Endothelial cell of umbilical vein (primary cell): Measurements from ENCODE around the gene HSPB8. TPM values are rescaled to one million over a fixed set of nuclear protein-coding genes. Genes with fewer than 3 reads are reported as not detected.

Source experiments
- BruUV-seq: library from RNA; stranded (reverse); fragments of 400-500 nt; replicated peaks from 2 replicates; lab custom pipeline; 2021; lab: Mats Ljungman, UMichigan
- CTCF ChIA-PET: fragments of 300-600, 350-600 bp; sonication (Branson Sonifier 250); formaldehyde crosslinking; loops from one replicate; lab custom pipeline; 2021; ENCODE audit warnings: antibody characterized with exemption, inconsistent platforms; lab: Charles Lee
- POLR2A ChIA-PET: fragments of 300-600, 350-600 bp; sonication (Branson Sonifier 250); formaldehyde crosslinking; loops from one replicate; lab custom pipeline; 2021; ENCODE audit warnings: antibody characterized with exemption, inconsistent platforms; lab: Charles Lee
- DNase-seq: peaks from one replicate; pipeline ENCODE4 v3.0.0-alpha.2; 2011; ENCODE audit warnings: low read depth, low spot score
- FAIRE-seq: peaks from 2 replicates; lab custom pipeline; 2011; peaks lifted over from hg19 to GRCh38; lab: Jason Lieb, UNC
- H2AFZ ChIP-seq: 2 replicates; pipeline ENCODE4 v1.6.0; 2012; ENCODE audit warnings: low read depth, low read length, control low read depth, inconsistent platforms
- H3K27ac ChIP-seq: 2 replicates; pipeline ENCODE4 v1.5.1; 2011; ENCODE audit warnings: low read depth, mild to moderate bottlenecking, control low read depth, low read length, moderate library complexity; ENCODE audit not compliant: insufficient read depth
- H3K27me3 ChIP-seq, 2 experiments: 2 replicates each; pipeline versions ENCODE4 v1.6.0 to v1.6.1; 2011; ENCODE audit warnings: low read length in 2 of 2, mixed read lengths in 1 of 2; ENCODE audit not compliant: control insufficient read depth in 2 of 2, insufficient read depth in 2 of 2
- H3K36me3 ChIP-seq, 2 experiments: 2 replicates in 1 of 2; 3 replicates in 1 of 2; pipeline ENCODE4 v1.5.1; 2011; ENCODE audit warnings: low read length in 2 of 2, mild to moderate bottlenecking in 1 of 2, moderate library complexity in 1 of 2; ENCODE audit not compliant: control insufficient read depth in 2 of 2, insufficient read depth in 2 of 2; ENCODE audit errors: extremely low read depth in 1 of 2
- H3K4me1 ChIP-seq: 3 replicates; pipeline ENCODE4 v1.5.1; 2011; ENCODE audit warnings: mild to moderate bottlenecking, low read length; ENCODE audit not compliant: control insufficient read depth, insufficient read depth; ENCODE audit errors: extremely low read depth
- H3K4me2 ChIP-seq: 2 replicates; pipeline ENCODE4 v1.6.1; 2011; ENCODE audit warnings: low read length, control low read depth, mixed read lengths; ENCODE audit not compliant: insufficient read depth
- H3K4me3 ChIP-seq, 3 experiments: fragments of 200-600 bp in 1 of 3; sonication (generic), shearing (Covaris generic) in 1 of 3; replicated peaks in 1 of 3; 2 replicates each; pipeline ENCODE4 v1.5.1; 2011 to 2016; ENCODE audit warnings: control low read depth in 3 of 3, low read length in 3 of 3, mild to moderate bottlenecking in 2 of 3, inconsistent platforms in 1 of 3, low read depth in 1 of 3, moderate library complexity in 1 of 3; ENCODE audit not compliant: insufficient read depth in 1 of 3
- H3K79me2 ChIP-seq: 2 replicates; pipeline ENCODE4 v1.6.0; 2012; ENCODE audit warnings: low read length, inconsistent platforms; ENCODE audit not compliant: control insufficient read depth, insufficient read depth
- H3K9ac ChIP-seq: replicated peaks from 2 replicates; pipeline ENCODE3; 2011; ENCODE audit warnings: low read length, control low read depth; ENCODE audit not compliant: insufficient read depth; ENCODE audit errors: extremely low read depth
- H3K9me1 ChIP-seq: replicated peaks from 3 replicates; pipeline ENCODE4 v1.6.0; 2011; ENCODE audit warnings: mild to moderate bottlenecking, low read length; ENCODE audit not compliant: control insufficient read depth, insufficient read depth; ENCODE audit errors: extremely low read depth
- H3K9me3 ChIP-seq: replicated peaks from 2 replicates; pipeline ENCODE4 v1.5.1; 2012; ENCODE audit warnings: low read length, inconsistent platforms; ENCODE audit not compliant: control insufficient read depth, insufficient read depth
- H4K20me1 ChIP-seq: replicated peaks from 2 replicates; pipeline ENCODE3; 2011; ENCODE audit warnings: mild to moderate bottlenecking, low read length; ENCODE audit not compliant: control insufficient read depth, insufficient read depth; ENCODE audit errors: extremely low read depth
- EZH2 ChIP-seq: IDR thresholded peaks from 2 replicates; pipeline ENCODE4 v1.6.1; 2012; ENCODE audit warnings: borderline replicate concordance, low read depth, mild to moderate bottlenecking, moderate library complexity, low read length, inconsistent platforms; ENCODE audit not compliant: severe bottlenecking
- FOS ChIP-seq: IDR thresholded peaks from 2 replicates; pipeline ENCODE4 v1.6.1; 2011; ENCODE audit warnings: mild to moderate bottlenecking, low read length, moderate library complexity, borderline replicate concordance; ENCODE audit not compliant: insufficient read depth
- GATA2 ChIP-seq: IDR thresholded peaks from 2 replicates; pipeline ENCODE4 v1.7.0; 2011; ENCODE audit warnings: low read depth, mild to moderate bottlenecking, moderate library complexity, mixed read lengths, low read length; ENCODE audit not compliant: insufficient read length, insufficient read depth
- JUN ChIP-seq: IDR thresholded peaks from 2 replicates; pipeline ENCODE4 v1.6.1; 2011; ENCODE audit warnings: borderline replicate concordance, low read depth; ENCODE audit not compliant: insufficient read length, insufficient read depth
- MYC ChIP-seq: IDR thresholded peaks from one replicate; pipeline ENCODE4 v1.6.1; 2011; ENCODE audit warnings: mild to moderate bottlenecking, low read depth, low read length
- POLR2A ChIP-seq: IDR thresholded peaks from 2 replicates; pipeline ENCODE4 v1.6.1; 2012; ENCODE audit warnings: low read depth, mild to moderate bottlenecking, control low read depth, low read length
- POLR2AphosphoS5 ChIP-seq: IDR thresholded peaks from 2 replicates; pipeline ENCODE4 v1.6.1; 2012; ENCODE audit warnings: low read depth, mild to moderate bottlenecking, control low read depth, low read length, moderate library complexity; ENCODE audit not compliant: insufficient read depth
- dilution Hi-C: fragments of 300-500 bp; cut with MboI; formaldehyde crosslinking; loops from one replicate; pipeline ENCODE4 v1.15.0; 2019; ENCODE audit warnings: low sequenced_read_pairs; ENCODE audit not compliant: extremely low pct_ligation_motif_present
- intact Hi-C: fragments of 100-400 bp; cut with micrococcal nuclease; formaldehyde crosslinking; loops from one replicate; pipeline ENCODE4 v1.10.0; 2022
- polyA plus RNA-seq, 4 experiments: library from polyadenylated mRNA; depleted of rRNA in 3 of 4; stranded (reverse) in 3 of 4; unstranded in 1 of 4; fragments of >200 nt; gene quantifications; 2 replicates each; pipeline versions ENCODE4 v1.2.1 to v1.2.3, GENCODE V29; 2011 to 2012; ENCODE audit warnings: missing spikeins in 1 of 4
- total RNA-seq: library from RNA; stranded (reverse); gene quantifications from 2 replicates; pipeline ENCODE4 v1.2.3, GENCODE V29; 2021
- TF ChIP-seq, protein P1 (sequence below): IDR thresholded peaks from 2 replicates; pipeline ENCODE4 v1.6.1; 2011; ENCODE audit not compliant: insufficient read depth, insufficient read length
- TF ChIP-seq, protein P2 (sequence below), 2 donors: IDR thresholded peaks; 1 replicate in 1 of 2; 2 replicates in 1 of 2; pipeline ENCODE4 v1.5.1; 2011; ENCODE audit warnings: low read length in 2 of 2, mild to moderate bottlenecking in 2 of 2, moderate library complexity in 2 of 2, control low read depth in 1 of 2, inconsistent platforms in 1 of 2, low read depth in 1 of 2; ENCODE audit not compliant: insufficient read depth in 1 of 2; ENCODE audit errors: extremely low read depth in 1 of 2

HSPB8 gene
- total and polyA plus RNA-seq, 2 donors (not counting 3 experiments of a cell fraction or from before 2014, with no cell fraction given): 10.8 to 14.7 TPM

DNA sequence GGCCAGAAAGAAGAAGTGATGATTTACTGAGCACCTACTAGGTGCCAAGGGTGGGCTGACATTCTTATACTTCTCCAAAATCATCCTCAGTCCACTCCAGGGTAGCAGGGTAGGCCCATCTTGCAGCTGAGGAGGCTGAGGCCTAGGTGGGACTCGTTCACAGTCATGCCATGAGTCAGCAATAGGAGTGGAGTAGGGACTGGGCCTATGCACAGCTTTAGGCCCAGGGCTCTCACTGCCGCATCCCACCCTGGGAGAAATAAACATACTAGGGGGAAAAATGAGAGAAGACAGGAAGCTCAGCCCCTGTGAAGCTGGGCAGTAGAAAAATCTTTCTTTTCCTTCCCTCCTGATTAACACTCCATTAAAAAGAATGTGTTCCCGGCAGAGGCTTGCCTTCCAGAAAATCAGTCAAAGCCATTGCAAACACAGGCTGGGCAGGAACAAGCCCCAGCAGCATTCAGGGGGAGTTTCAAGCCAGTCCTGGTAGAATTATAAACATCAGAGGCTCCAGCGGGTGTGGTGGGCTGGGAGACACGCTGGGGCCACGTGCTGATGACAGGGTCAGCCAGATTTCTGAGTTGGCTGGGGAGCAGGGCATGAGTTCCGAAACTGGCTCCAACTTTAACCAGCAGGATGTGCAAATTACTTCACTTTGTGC lies 1.8 kb downstream of the HSPB8 start:
- peak; percentile 37 for FAIRE-seq
- H3K9ac ChIP-seq: peak overlapping the region; percentile 53
- no peaks in the 10 kb centered on the region for H3K9me1 ChIP-seq
- no peaks in the 10 kb centered on the region for H3K36me3 ChIP-seq
- dilution Hi-C loops: no loop called here
- POLR2A ChIA-PET: no interaction called here
- H3K4me3 ChIP-seq: peak overlapping the region in 2 of 3 experiments; percentile 27 to 75
- no peaks in the 10 kb centered on the region for H3K27me3 ChIP-seq
- H2AFZ ChIP-seq: peak overlapping the region; percentile 25
- BruUV-seq: TSS peak; percentile 51
- H3K79me2 ChIP-seq: no peaks in the 10 kb centered on the region
- TF ChIP-seq, protein P1, sequence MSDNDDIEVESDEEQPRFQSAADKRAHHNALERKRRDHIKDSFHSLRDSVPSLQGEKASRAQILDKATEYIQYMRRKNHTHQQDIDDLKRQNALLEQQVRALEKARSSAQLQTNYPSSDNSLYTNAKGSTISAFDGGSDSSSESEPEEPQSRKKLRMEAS: peak; percentile 73
- no peak for TF ChIP-seq JUN
- TF ChIP-seq GATA2: no peak
- no peak for TF ChIP-seq EZH2
- no peak for TF ChIP-seq POLR2A
- TF ChIP-seq MYC: no peak
- TF ChIP-seq POLR2AphosphoS5: no peak
- TF ChIP-seq FOS: peak; percentile 9
- TF ChIP-seq, protein P2, sequence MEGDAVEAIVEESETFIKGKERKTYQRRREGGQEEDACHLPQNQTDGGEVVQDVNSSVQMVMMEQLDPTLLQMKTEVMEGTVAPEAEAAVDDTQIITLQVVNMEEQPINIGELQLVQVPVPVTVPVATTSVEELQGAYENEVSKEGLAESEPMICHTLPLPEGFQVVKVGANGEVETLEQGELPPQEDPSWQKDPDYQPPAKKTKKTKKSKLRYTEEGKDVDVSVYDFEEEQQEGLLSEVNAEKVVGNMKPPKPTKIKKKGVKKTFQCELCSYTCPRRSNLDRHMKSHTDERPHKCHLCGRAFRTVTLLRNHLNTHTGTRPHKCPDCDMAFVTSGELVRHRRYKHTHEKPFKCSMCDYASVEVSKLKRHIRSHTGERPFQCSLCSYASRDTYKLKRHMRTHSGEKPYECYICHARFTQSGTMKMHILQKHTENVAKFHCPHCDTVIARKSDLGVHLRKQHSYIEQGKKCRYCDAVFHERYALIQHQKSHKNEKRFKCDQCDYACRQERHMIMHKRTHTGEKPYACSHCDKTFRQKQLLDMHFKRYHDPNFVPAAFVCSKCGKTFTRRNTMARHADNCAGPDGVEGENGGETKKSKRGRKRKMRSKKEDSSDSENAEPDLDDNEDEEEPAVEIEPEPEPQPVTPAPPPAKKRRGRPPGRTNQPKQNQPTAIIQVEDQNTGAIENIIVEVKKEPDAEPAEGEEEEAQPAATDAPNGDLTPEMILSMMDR (IDR thresholded peaks at IDR 0.05; ENCODE audit: extremely low read depth in 1 of 2, insufficient read depth in 1 of 2, low read depth in 1 of 2, low read length in 2 of 2): no peak
- no peaks in the 10 kb centered on the region for H4K20me1 ChIP-seq
- CTCF ChIA-PET: interaction anchor here (2.0 kb wide), 1 partner anchor 233 kb away, joined by 5 read pairs; no protein-coding TSS in a partner anchor
- DNase-seq: peak; percentile 51
- intact Hi-C loops: no loop called here
- peaks cover 35% of the 10 kb centered on the region for H3K4me1 ChIP-seq
- H3K27ac ChIP-seq: peak overlapping the region; percentile 76
- H3K9me3 ChIP-seq: no peaks in the 10 kb centered on the region
- peak overlapping the region; percentile 74 for H3K4me2 ChIP-seq
